K562 (cell line): ENCODE data around the gene PTPRM. TPM values are rescaled to one million over a fixed set of nuclear protein-coding genes. Genes with fewer than 3 reads are reported as not detected.

ENCODE experiments used
- ATAC-seq: fragments of 200-7000 bp; cut with Tn5 transposase; 3 replicates; pipeline ENCODE4 v1.9.1; 2020; ENCODE audit warnings: moderate library complexity
- BruUV-seq: library from RNA; stranded (reverse); fragments of 400-500 nt; replicated peaks from 2 replicates; lab custom pipeline; 2021; lab: Mats Ljungman, UMichigan
- CTCF ChIA-PET: fragments of 300-600 bp; formaldehyde crosslinking; extraction: SDS; loops from one replicate; lab custom pipeline; 2021; ENCODE audit warnings: low intra/inter-chr PET ratio; lab: Yijun Ruan, JAX
- POLR2A ChIA-PET: fragments of 300-600, 350-650 bp; sonication (Branson Sonifier 250); formaldehyde crosslinking; extraction: SDS; loops from one replicate; lab custom pipeline; 2021; ENCODE audit warnings: antibody characterized with exemption, inconsistent platforms; lab: Yijun Ruan, JAX
- DNase-seq, 4 experiments: peaks; one replicate each; pipeline versions ENCODE4 v3.0.0 to v3.0.0-alpha.2; 2011 to 2018; ENCODE audit warnings: low spot score in 3 of 4, mixed read lengths in 3 of 4; ENCODE audit errors: extremely low read depth in 1 of 4
- FAIRE-seq: peaks from 2 replicates; lab custom pipeline; 2011; peaks lifted over from hg19 to GRCh38; lab: Jason Lieb, UNC
- H2AFZ ChIP-seq: 2 replicates; pipeline ENCODE4 v1.6.0; 2011; ENCODE audit warnings: low read depth, low read length, control low read depth, inconsistent platforms
- H3K27ac ChIP-seq: fragments of 200-600 bp; 3 replicates; pipeline ENCODE4 v1.8.0; 2011; ENCODE audit warnings: low read depth, mild to moderate bottlenecking, control low read depth, inconsistent platforms, low read length, moderate library complexity, mixed read lengths; ENCODE audit errors: extremely low read depth
- H3K27me3 ChIP-seq, 2 experiments: fragments of 300-600 bp in 1 of 2; 2 replicates in 1 of 2; 3 replicates in 1 of 2; pipeline versions ENCODE4 v1.6.0 to v1.8.0; 2011; ENCODE audit warnings: inconsistent platforms in 2 of 2, low read length in 2 of 2, mild to moderate bottlenecking in 1 of 2, mixed read lengths in 1 of 2, moderate library complexity in 1 of 2; ENCODE audit not compliant: control insufficient read depth in 2 of 2, insufficient read depth in 2 of 2
- H3K36me3 ChIP-seq: fragments of 300-600 bp; 3 replicates; pipeline ENCODE4 v1.8.0; 2011; ENCODE audit warnings: mild to moderate bottlenecking, low read length, inconsistent platforms; ENCODE audit not compliant: control insufficient read depth, insufficient read depth
- H3K4me1 ChIP-seq, 2 experiments: fragments of 200-600 bp in 1 of 2; replicated peaks in 1 of 2; 2 replicates in 1 of 2; 3 replicates in 1 of 2; pipeline versions ENCODE4 v1.5.1 to v1.8.0; 2011; ENCODE audit warnings: inconsistent platforms in 2 of 2, low read length in 2 of 2, mild to moderate bottlenecking in 1 of 2, mixed read lengths in 1 of 2, moderate library complexity in 1 of 2; ENCODE audit not compliant: control insufficient read depth in 2 of 2, insufficient read depth in 2 of 2
- H3K4me2 ChIP-seq: 2 replicates; pipeline ENCODE4 v1.6.1; 2011; ENCODE audit warnings: low read length, control low read depth, inconsistent platforms, mixed read lengths; ENCODE audit not compliant: insufficient read depth
- H3K4me3 ChIP-seq: fragments of 200-600 bp; sonication (generic), shearing (Covaris generic); 2 replicates; pipeline ENCODE4 v1.5.1; 2016; ENCODE audit warnings: control low read depth, inconsistent platforms
- H3K79me2 ChIP-seq: fragments of 200-600 bp; 3 replicates; pipeline ENCODE4 v1.8.0; 2011; ENCODE audit warnings: low read length, inconsistent platforms; ENCODE audit not compliant: control insufficient read depth, insufficient read depth
- H3K9ac ChIP-seq, 2 experiments: 2 replicates each; pipeline versions ENCODE4 v1.6.0 to v1.6.1; 2011; ENCODE audit warnings: low read depth in 2 of 2, low read length in 2 of 2, control low read depth in 1 of 2, inconsistent platforms in 1 of 2, mild to moderate bottlenecking in 1 of 2, mixed read lengths in 1 of 2; ENCODE audit not compliant: insufficient read depth in 1 of 2
- H3K9me1 ChIP-seq: one replicate; pipeline ENCODE4 v1.6.0; 2011; ENCODE audit warnings: inconsistent platforms, mild to moderate bottlenecking, low read length, moderate library complexity; ENCODE audit not compliant: control insufficient read depth, insufficient read depth
- H3K9me3 ChIP-seq: replicated peaks from 2 replicates; pipeline ENCODE4 v1.5.1; 2011; ENCODE audit warnings: low read depth, low read length, inconsistent platforms; ENCODE audit not compliant: control insufficient read depth, insufficient read depth
- H4K20me1 ChIP-seq: replicated peaks from 2 replicates; pipeline ENCODE4 v1.6.1; 2011; ENCODE audit warnings: low read length, inconsistent platforms, mixed read lengths; ENCODE audit not compliant: control insufficient read depth, insufficient read depth
- BRF1 ChIP-seq: IDR thresholded peaks from 3 replicates; pipeline ENCODE4 v1.6.1; 2011; ENCODE audit warnings: borderline replicate concordance, mild to moderate bottlenecking; ENCODE audit not compliant: insufficient read length; ENCODE audit errors: extremely low read depth
- MYC ChIP-seq, 2 experiments: fragments of 250-450 bp in 1 of 2; sonication (Bioruptor Pico) in 1 of 2; IDR thresholded peaks; 2 replicates each; pipeline versions ENCODE4 v1.5.1 to v1.6.1; 2012 to 2021; ENCODE audit warnings: low read depth in 2 of 2, borderline replicate concordance in 1 of 2, improper control_type of control experiment in 1 of 2, low read length in 1 of 2, mild to moderate bottlenecking in 1 of 2, moderate library complexity in 1 of 2
- TAF9B ChIP-seq: fragments of 450-650 bp; IDR thresholded peaks from 2 replicates; pipeline ENCODE4 v1.6.1; 2018; ENCODE audit warnings: mild to moderate bottlenecking; ENCODE audit not compliant: partially characterized antibody
- ZNF232 ChIP-seq: sonication (generic); formaldehyde crosslinking; IDR thresholded peaks from 2 replicates; pipeline ENCODE4 v1.8.0; 2022; ENCODE audit warnings: mild to moderate bottlenecking, missing genetic modification reagents
- WGBS: fragments of 100-300 bp; shearing (Covaris generic); methylation state at CpG from one replicate; pipeline ENCODE4 v1.1.6; 2016; ENCODE audit warnings: low coverage, mixed read lengths; ENCODE audit not compliant: insufficient coverage; ENCODE audit errors: missing lambda C conversion rate; 5-methylcytosine and 5-hydroxymethylcytosine counted together
- in situ Hi-C: fragments of 300-500 bp; cut with MboI; formaldehyde crosslinking; loops from 4 replicates; pipeline ENCODE4 v1.15.0; 2018; ENCODE audit warnings: inconsistent platforms, mixed read lengths
- intact Hi-C: fragments of 100-400 bp; cut with micrococcal nuclease; formaldehyde crosslinking; loops from 2 replicates; pipeline ENCODE4 v1.14.2; 2022
- polyA plus RNA-seq, 8 experiments: library from polyadenylated mRNA; depleted of rRNA in 4 of 8; stranded (reverse) in 5 of 8; unstranded in 3 of 8; fragments of >200 nt; fragmentation: Nextera tagmentation in 2 of 8; fragmentation: Illumina TruSeq in 1 of 8; extraction: Ambion mirVana in 2 of 8; extraction: Trizol in 1 of 8; gene quantifications; 2 replicates each; pipeline versions ENCODE4 v1.2.1 to v1.2.3, GENCODE V29; 2011 to 2014; ENCODE audit warnings: inconsistent platforms in 1 of 8, missing spikeins in 1 of 8
- total RNA-seq, 7 experiments: library from RNA; depleted of rRNA in 6 of 7; stranded (reverse); fragments of >200 nt in 6 of 7; fragmentation: Illumina TruSeq in 2 of 7; extraction: Trizol in 2 of 7; gene quantifications; 2 replicates each; pipeline versions ENCODE4 v1.2.1 to v1.2.3, GENCODE V29; 2011 to 2021; ENCODE audit warnings: low replicate concordance in 1 of 7
- TF ChIP-seq, protein P1 (sequence below): fragments of 250-450 bp; sonication (Bioruptor Pico); IDR thresholded peaks from 2 replicates; pipeline ENCODE4 v1.8.0; 2022; ENCODE audit warnings: moderate library complexity, mild to moderate bottlenecking, inconsistent platforms

PTPRM gene
- total and polyA plus RNA-seq, 9 of the 15 experiments (the other 6 are each of a cell fraction or from before 2014, with no cell fraction given): 0.03 to 0.16 (median 0.08) TPM; not detected in 3

- Histone ChIP-seq H3K27ac (no peak overlapping the region), H3K27me3 (no peaks in the 10 kb centered on the region), H3K9me3 (no peaks in the 10 kb centered on the region), H2AFZ (no peak overlapping the region), H3K79me2 (no peaks in the 10 kb centered on the region), H3K4me3 (no peak overlapping the region), H3K36me3 (no peaks in the 10 kb centered on the region), H3K9ac (no peak overlapping the region), H4K20me1 (no peaks in the 10 kb centered on the region), H3K4me1 (no peaks in the 10 kb centered on the region), H3K4me2 (no peak overlapping the region), H3K9me1 (no peaks in the 10 kb centered on the region)
- TF ChIP-seq MYC (IDR thresholded peaks at IDR 0.05; ENCODE audit: low read depth, low read length) (no peak), MYC (CRISPR knock-in tag; IDR thresholded peaks at IDR 0.05; ENCODE audit: borderline replicate concordance, low read depth) (no peak), ZNF232 (CRISPR knock-in tag) (no peak)
- CTCF ChIA-PET: no interaction called here
- intact Hi-C loops (no loop called here), in situ Hi-C loops (no loop called here)
- no peak for DNase-seq
- POLR2A ChIA-PET: interaction anchor here (0.9 kb wide), 1 partner anchor 78 kb away, joined by 4 read pairs; no protein-coding TSS in a partner anchor
- FAIRE-seq: no peak
- no TSS peak for BruUV-seq
- WGBS: 0% methylated on average over 3 of the region's 3 CpGs
- ATAC-seq: no peak
Observed at GRCh38 chr18:8235894-8236293, 668.8 kb downstream of the PTPRM start.

DNA sequence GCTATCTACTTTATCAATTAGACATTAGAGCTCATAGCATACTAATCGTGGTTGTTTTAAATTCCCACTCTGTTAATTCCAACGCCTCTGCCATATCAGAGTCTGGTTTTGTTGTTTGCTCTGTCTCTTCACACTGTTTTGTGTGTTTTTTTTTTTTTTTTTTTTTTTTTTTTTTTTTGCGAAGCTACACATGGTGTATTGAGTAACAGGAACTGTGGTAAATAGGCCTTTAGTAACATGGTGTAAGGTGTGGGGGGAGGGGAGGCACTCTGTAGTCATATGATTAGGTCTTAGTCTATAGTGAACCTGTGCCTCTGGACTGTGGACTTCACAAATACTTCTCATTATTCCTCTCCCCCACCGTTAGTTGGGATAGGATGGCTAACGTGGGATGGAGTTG, 671.4 kb downstream of the PTPRM start:
- Histone ChIP-seq H3K27me3 (peaks cover 0 to 11% of the 10 kb centered on the region in 2 experiments; a peak in 2 of 5 replicates), H4K20me1 (no peaks in the 10 kb centered on the region; the same call in 1 of the 2 replicates), H3K9me1 (no peaks in the 10 kb centered on the region), H3K4me2 (no peak overlapping the region), H3K4me1 (no peaks in the 10 kb centered on the region), H3K79me2 (no peaks in the 10 kb centered on the region), H3K4me3 (no peak overlapping the region), H2AFZ (no peak overlapping the region), H3K9me3 (no peaks in the 10 kb centered on the region), H3K27ac (no peak overlapping the region), H3K9ac (no peak overlapping the region), H3K36me3 (no peaks in the 10 kb centered on the region)
- no peak for FAIRE-seq
- in situ Hi-C loops: no loop called here
- ChIA-PET POLR2A (no interaction called here), CTCF (no interaction called here)
- TF ChIP-seq TAF9B: no peak
- TF ChIP-seq BRF1: no peak
- TF ChIP-seq, protein P1, sequence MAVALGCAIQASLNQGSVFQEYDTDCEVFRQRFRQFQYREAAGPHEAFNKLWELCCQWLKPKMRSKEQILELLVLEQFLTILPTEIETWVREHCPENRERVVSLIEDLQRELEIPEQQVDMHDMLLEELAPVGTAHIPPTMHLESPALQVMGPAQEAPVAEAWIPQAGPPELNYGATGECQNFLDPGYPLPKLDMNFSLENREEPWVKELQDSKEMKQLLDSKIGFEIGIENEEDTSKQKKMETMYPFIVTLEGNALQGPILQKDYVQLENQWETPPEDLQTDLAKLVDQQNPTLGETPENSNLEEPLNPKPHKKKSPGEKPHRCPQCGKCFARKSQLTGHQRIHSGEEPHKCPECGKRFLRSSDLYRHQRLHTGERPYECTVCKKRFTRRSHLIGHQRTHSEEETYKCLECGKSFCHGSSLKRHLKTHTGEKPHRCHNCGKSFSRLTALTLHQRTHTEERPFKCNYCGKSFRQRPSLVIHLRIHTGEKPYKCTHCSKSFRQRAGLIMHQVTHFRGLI (CRISPR knock-in tag): no peak
- no peak for DNase-seq
- no peak for ATAC-seq
- intact Hi-C loops: no loop called here
- WGBS: 2% methylated on average over 5 of the region's 5 CpGs
- no TSS peak for BruUV-seq
